Measurements from ENCODE around the gene TIMM8B. TPM values are rescaled to one million over a fixed set of nuclear protein-coding genes. Genes with fewer than 3 reads are reported as not detected.
A peak's percentile ranks its signal among the peaks of the same experiment; 100 is the strongest.

TIMM8B gene
- total and polyA plus RNA-seq, 9 of the 15 experiments (the other 6 are each of a cell fraction or from before 2014, with no cell fraction given), result 95.8 to 338 (median 145) TPM

- peak; percentile 65; the same call in 1 of the 2 replicates for TF ChIP-seq ATF6 (CRISPR knock-in tag; IDR thresholded peaks at IDR 0.05)
- peak; percentile 47 for TF ChIP-seq CHD1 (IDR thresholded peaks at IDR 0.05; ENCODE audit: low read length)
- TF ChIP-seq MAFG (tag; conservative IDR thresholded peaks at IDR 0.05), result no peak
- TF ChIP-seq MAX (CRISPR knock-in tag; IDR thresholded peaks at IDR 0.05), result peak; percentile 7; the same call in 1 of the 2 replicates
- TF ChIP-seq NBN (IDR thresholded peaks at IDR 0.05; ENCODE audit: low read depth), result peak; percentile 27; the same call in 1 of the 2 replicates
- peak; percentile 100 for TF ChIP-seq NFATC3 (IDR thresholded peaks at IDR 0.05)
- peak; percentile 68; the same call in 1 of the 2 replicates for TF ChIP-seq ZKSCAN1 (IDR thresholded peaks at IDR 0.05; ENCODE audit: low read depth, low read length)
- TF ChIP-seq ATF7 (IDR thresholded peaks at IDR 0.05), result peak; percentile 68
- TF ChIP-seq NR2C2 (CRISPR knock-in tag; IDR thresholded peaks at IDR 0.05), result peak; percentile 100
- TF ChIP-seq NR2C2 (tag; IDR thresholded peaks at IDR 0.05), result peak; percentile 100
- peak; percentile 76; the same call in 1 of the 2 replicates for TF ChIP-seq HMGXB4 (CRISPR knock-in tag; IDR thresholded peaks at IDR 0.05)
- TF ChIP-seq MTA3 (IDR thresholded peaks at IDR 0.05; ENCODE audit: borderline replicate concordance), result 0 out of 2 replicates have a peak, but pooled peaks have one; percentile 46
- peak; percentile 42; the same call in 1 of the 2 replicates for TF ChIP-seq DPF2 (IDR thresholded peaks at IDR 0.05)
- TF ChIP-seq MLLT1 (IDR thresholded peaks at IDR 0.05), result peak in 1 of 2 experiments; percentile 88; a peak in 3 of 4 replicates
- TF ChIP-seq MAFF (IDR thresholded peaks at IDR 0.05; ENCODE audit: low read length), result no peak
- no peak for TF ChIP-seq ZNF143 (CRISPR knock-in tag; IDR thresholded peaks at IDR 0.05)
- TF ChIP-seq NCOA6 (IDR thresholded peaks at IDR 0.05), result no peak
- 0 out of 4 replicates have a peak, but pooled peaks of 1 of the 2 experiments have one; percentile 36 for TF ChIP-seq FOXA3 (CRISPR knock-in tag; conservative IDR thresholded peaks at IDR 0.05 in 1 of 2, IDR thresholded peaks at IDR 0.05 in 1 of 2)
- TF ChIP-seq MBD2 (IDR thresholded peaks at IDR 0.05; ENCODE audit: borderline replicate concordance, low read depth), result peak; percentile 57; the same call in 1 of the 2 replicates
- peak in 1 of 2 experiments; percentile 74; a peak in 1 of 4 replicates for TF ChIP-seq UBTF (IDR thresholded peaks at IDR 0.05; ENCODE audit: borderline replicate concordance in 1 of 2, low read depth in 2 of 2, low read length in 2 of 2)
Observed at GRCh38 chr11:112086422-112087191, at the start of gene TIMM8B, which contains the start of gene SDHD (continued).
